Measurements from ENCODE around the gene LIG1. TPM values are rescaled to one million over a fixed set of nuclear protein-coding genes. Genes with fewer than 3 reads are reported as not detected.
"Not testable (repeated sequence)": the region's sequence is repeated elsewhere in the genome, so short reads cannot be mapped to it uniquely, and the experiment has no call there.

The LIG1 gene
- total RNA-seq, 1 experiment from 2014 or later, result 55.9 TPM

DNA sequence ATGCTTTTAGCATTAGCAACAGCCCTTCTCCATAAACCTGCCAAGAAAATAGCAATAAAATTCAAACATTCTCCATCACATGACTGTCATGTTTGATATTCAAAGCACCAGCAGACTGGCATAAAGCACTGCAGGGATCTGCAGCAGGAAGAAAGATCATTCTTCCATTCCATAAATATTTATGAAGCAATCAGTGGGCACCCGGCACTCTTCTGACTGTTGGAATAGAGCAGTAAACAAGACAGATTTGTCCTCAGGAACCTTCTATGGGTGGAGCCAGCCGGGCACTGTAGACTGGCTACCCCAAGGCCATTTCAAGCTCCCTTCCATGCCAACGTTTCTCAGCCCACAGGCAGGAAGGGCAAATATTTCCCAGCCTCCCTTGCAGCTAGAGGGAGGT is 85.1 kb downstream of the LIG1 start:
- DNase-seq (ENCODE audit: low read depth), result peak; percentile 86

DNA sequence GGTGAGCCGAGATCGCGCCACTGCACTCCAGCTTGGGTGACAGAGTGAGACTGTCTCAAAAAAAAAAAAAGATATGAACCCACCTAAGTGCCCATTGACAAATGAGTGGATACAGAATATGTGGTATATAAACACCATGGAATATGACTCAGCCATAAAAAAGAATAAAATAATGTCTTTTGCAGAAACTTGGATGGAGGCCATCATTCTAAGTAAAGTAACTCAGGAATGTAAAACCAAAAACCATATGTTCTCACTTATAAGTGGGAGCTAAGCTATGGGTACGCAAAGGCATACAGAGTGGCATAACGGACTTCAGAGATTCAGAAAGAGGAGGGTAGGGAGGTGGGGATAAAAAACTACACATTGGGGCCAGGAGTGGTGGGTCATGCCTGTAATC is 89.0 kb downstream of the LIG1 start:
- DNase-seq (ENCODE audit: low read depth), result no peak

DNA sequence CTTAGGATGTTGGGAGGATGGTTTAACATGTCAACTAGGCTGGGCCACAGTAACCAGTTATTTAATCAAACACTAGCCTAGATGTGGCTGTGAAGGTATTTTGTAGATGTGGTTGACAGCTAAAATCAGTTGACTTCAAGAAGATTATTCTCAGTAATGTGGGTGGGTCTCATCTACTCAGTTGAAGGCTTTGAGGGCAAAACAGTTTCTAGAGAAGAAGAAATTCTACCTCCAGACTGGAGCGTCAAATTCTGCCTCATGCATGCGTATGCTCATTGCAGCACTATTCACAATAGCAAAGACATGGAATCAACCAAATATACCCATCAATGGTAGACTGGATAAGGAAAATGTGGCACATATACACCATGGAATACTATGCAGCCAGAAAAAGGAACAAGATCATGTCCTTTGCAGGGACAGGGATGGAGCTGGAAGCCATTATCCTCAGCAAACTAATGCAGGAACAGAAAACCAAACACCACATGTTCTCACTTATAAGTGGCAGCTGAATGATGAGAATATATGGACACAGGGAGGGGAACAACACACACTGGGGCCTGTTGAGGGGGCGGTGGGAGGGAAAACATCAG is 99.9 kb downstream of the LIG1 start:
- not testable (repeated sequence) for DNase-seq (ENCODE audit: low read depth)

DNA sequence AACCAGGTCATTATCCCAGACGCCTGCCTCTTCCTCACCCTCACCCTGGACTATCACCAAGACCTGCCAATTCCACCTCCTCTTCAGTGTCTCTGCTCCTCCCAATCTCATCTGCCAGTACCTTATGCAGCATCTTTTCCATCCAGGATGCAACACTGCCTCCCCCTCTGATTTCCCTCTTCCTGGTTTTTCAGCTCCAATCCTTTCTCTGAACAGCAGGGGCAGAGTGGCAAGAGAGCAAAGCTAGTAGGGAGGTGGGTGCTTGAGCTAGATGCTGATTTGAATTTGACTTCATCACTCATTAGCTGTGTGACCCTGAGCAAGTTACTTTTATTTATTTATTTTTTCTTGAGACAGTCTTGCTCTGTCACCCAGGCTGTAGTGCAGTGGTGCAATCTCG is 100.7 kb downstream of the LIG1 start:
- peak; percentile 39 for DNase-seq (ENCODE audit: low read depth)

Other genes starting within 250 kb of the LIG1 start
- 0.25 TPM in 1 of 2 replicates, not detected in the other for gene BSPH1, start 178.2 kb downstream of the LIG1 start, total RNA-seq (2014; rRNA removed; shearing (Covaris generic))
- 24.4 and 33.3 TPM in 2 replicates for gene ELSPBP1, start 175.7 kb downstream of the LIG1 start, total RNA-seq (2014; rRNA removed; shearing (Covaris generic))
- gene CABP5, start 126.3 kb downstream of the LIG1 start, total RNA-seq (2014; rRNA removed; shearing (Covaris generic)), result 1.1 and 2.8 TPM in 2 replicates
- gene PLA2G4C, start 59.5 kb downstream of the LIG1 start, total RNA-seq (2014; rRNA removed; shearing (Covaris generic)), result 14.7 and 22.8 TPM in 2 replicates
- 0.52 and 1.6 TPM in 2 replicates for gene ZSWIM9, start 336 bp upstream of the LIG1 start, total RNA-seq (2014; rRNA removed; shearing (Covaris generic))
- gene CARD8, start 85.6 kb upstream of the LIG1 start, total RNA-seq (2014; rRNA removed; shearing (Covaris generic)), result 6.7 and 10.7 TPM in 2 replicates
- gene ZNF114, start 99.7 kb upstream of the LIG1 start, total RNA-seq (2014; rRNA removed; shearing (Covaris generic)), result 0.62 and 1.2 TPM in 2 replicates
- gene EMP3, start 155.2 kb upstream of the LIG1 start, total RNA-seq (2014; rRNA removed; shearing (Covaris generic)), result 87.2 and 98.0 TPM in 2 replicates
- gene TMEM143, start 193.6 kb upstream of the LIG1 start, total RNA-seq (2014; rRNA removed; shearing (Covaris generic)), result 2.3 and 3.3 TPM in 2 replicates
- 0.42 TPM in 1 of 2 replicates, not detected in the other for gene SYNGR4, start 194.0 kb upstream of the LIG1 start, total RNA-seq (2014; rRNA removed; shearing (Covaris generic))
- gene KDELR1, start 221.2 kb upstream of the LIG1 start, total RNA-seq (2014; rRNA removed; shearing (Covaris generic)), result 236 and 247 TPM in 2 replicates
- 0.42 and 1.2 TPM in 2 replicates for gene GRIN2D, start 223.3 kb upstream of the LIG1 start, total RNA-seq (2014; rRNA removed; shearing (Covaris generic))

Measured in M059J (cell line).